Activated CD4-positive, alpha-beta T cell treated with anti-CD3 and anti-CD28 coated beads for 36 hours (primary cell): ENCODE data around the gene RABGAP1L. TPM values are rescaled to one million over a fixed set of nuclear protein-coding genes. Genes with fewer than 3 reads are reported as not detected.
A peak's percentile ranks its signal among the peaks of the same experiment; 100 is the strongest.
"Not testable (repeated sequence)": the region's sequence is repeated elsewhere in the genome, so short reads cannot be mapped to it uniquely, and the experiment has no call there.

Experiments used
- ATAC-seq: fragments of 200-7000 bp; cut with Tn5 transposase; one replicate; pipeline ENCODE4 v1.10.0; 2021; ENCODE audit warnings: mild to moderate bottlenecking, moderate library complexity
- CTCF ChIA-PET: fragments of 350-600 bp; sonication (Branson Sonifier 250); formaldehyde crosslinking; loops from one replicate; lab custom pipeline; 2021; ENCODE audit warnings: antibody characterized with exemption; lab: Charles Lee
- POLR2A ChIA-PET: fragments of 350-600 bp; sonication (Branson Sonifier 250); formaldehyde crosslinking; loops from one replicate; lab custom pipeline; 2021; ENCODE audit warnings: antibody characterized with exemption, inconsistent platforms; lab: Charles Lee
- DNase-seq: peaks from one replicate; pipeline ENCODE4 v3.0.0-alpha.2; 2020
- H3K27ac Mint-ChIP-seq: one replicate; pipeline ENCODE4 v1.8.0; 2021; ENCODE audit warnings: mixed read lengths
- H3K27me3 Mint-ChIP-seq: one replicate; pipeline ENCODE4 v1.8.0; 2021; ENCODE audit warnings: mixed read lengths
- H3K36me3 Mint-ChIP-seq: one replicate; pipeline ENCODE4 v1.8.0; 2021; ENCODE audit warnings: low read depth, mixed read lengths
- H3K4me1 Mint-ChIP-seq: one replicate; pipeline ENCODE4 v1.8.0; 2021; ENCODE audit warnings: mixed read lengths
- H3K4me3 Mint-ChIP-seq: one replicate; pipeline ENCODE4 v1.8.0; 2021; ENCODE audit warnings: mild to moderate bottlenecking, moderate library complexity, mixed read lengths
- H3K9me3 Mint-ChIP-seq: one replicate; pipeline ENCODE4 v1.8.0; 2021; ENCODE audit warnings: low read depth, mixed read lengths
- intact Hi-C, 2 experiments: fragments of 100-400 bp; cut with DNase I in 1 of 2; cut with micrococcal nuclease in 1 of 2; formaldehyde crosslinking; loops; one replicate each; pipeline versions ENCODE4 v1.14.2 to v1.15.1; 2022 to 2024; cut with DNase I, micrococcal nuclease
- total RNA-seq, 2 experiments: library from RNA; stranded (reverse); gene quantifications; one replicate each; pipeline ENCODE4 v1.2.3, GENCODE V29; 2021

RABGAP1L gene
- total RNA-seq, 2 experiments from 2014 or later, result 22.6 to 29.9 TPM

DNA sequence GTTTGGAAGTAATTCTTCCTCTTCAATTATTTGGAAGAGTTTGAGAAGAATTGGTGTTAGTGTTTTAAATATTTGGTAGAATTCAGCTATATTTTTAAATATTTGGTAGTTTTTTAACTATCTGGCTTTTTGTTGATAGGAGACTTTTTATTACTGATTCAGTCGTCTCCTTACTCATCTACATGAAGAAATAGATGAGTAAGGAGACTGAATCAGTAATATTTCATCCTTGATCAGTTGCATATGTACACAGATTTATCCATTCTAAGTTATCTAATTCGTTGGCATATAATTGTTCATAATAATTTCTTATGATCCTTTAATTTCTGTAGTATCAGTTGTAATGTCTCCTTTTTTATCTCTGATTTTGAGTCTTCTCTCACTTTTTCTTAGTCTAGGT lies 512.5 kb downstream of the RABGAP1L start:
- Mint-ChIP-seq H3K27me3 (no peaks in the 10 kb centered on the region), H3K27ac (no peak overlapping the region), H3K4me1 (no peaks in the 10 kb centered on the region), H3K36me3 (peaks cover 19% of the 10 kb centered on the region), H3K9me3 (peaks cover 16% of the 10 kb centered on the region), H3K4me3 (no peak overlapping the region)
- ATAC-seq (no peak), DNase-seq (no peak)
- ChIA-PET CTCF (interaction anchor here (0.6 kb wide), 1 partner anchor 483 kb away, joined by 3 read pairs; no protein-coding TSS in a partner anchor), POLR2A (no interaction called here)
- intact Hi-C loops, result no loop called here

GRCh38 chr1:174676856-174677255 lies 517.5 kb downstream of the RABGAP1L start:
- no peak for ATAC-seq
- intact Hi-C loops, result no loop called here
- Mint-ChIP-seq H3K36me3 (no peaks in the 10 kb centered on the region), H3K4me3 (no peak overlapping the region), H3K27ac (no peak overlapping the region), H3K9me3 (no peaks in the 10 kb centered on the region), H3K27me3 (no peaks in the 10 kb centered on the region), H3K4me1 (no peaks in the 10 kb centered on the region)
- POLR2A ChIA-PET, result no interaction called here
- DNase-seq, result no peak
- CTCF ChIA-PET, result no interaction called here

- H3K27me3 Mint-ChIP-seq, result no peaks in the 10 kb centered on the region
- CTCF ChIA-PET, result no interaction called here
- no peak for ATAC-seq
Observed at GRCh38 chr1:174678657-174679056, 519.3 kb downstream of the RABGAP1L start.

DNA sequence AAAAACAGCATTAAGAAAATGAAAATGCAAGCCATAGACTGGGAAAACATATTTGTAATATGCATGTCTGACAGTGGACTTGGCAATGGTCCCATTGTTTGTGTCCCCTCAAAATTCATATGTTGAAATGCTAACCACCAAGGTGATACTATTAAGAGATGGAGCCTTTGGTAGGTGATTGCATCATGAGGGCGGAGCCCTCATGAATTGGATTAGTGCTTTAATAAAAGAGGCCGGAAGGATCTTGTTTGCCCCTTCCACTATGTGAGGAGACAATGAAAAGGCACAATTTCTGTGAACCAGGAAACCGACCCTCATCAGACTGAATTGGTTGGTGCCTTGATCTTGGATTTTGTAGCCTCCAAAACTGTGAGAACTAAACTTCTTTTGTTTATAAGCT lies 520.8 kb downstream of the RABGAP1L start:
- Mint-ChIP-seq H3K4me3 (no peak overlapping the region), H3K9me3 (no peaks in the 10 kb centered on the region), H3K27me3 (no peaks in the 10 kb centered on the region), H3K4me1 (peaks cover 2% of the 10 kb centered on the region), H3K36me3 (peaks cover 5% of the 10 kb centered on the region), H3K27ac (no peak overlapping the region)
- DNase-seq (no peak), ATAC-seq (no peak)
- intact Hi-C loops, result no loop called here
- ChIA-PET POLR2A (no interaction called here), CTCF (no interaction called here)

More at GRCh38 chr1:174678657-174679056, 519.3 kb downstream of the RABGAP1L start:
- no peak for DNase-seq
- H3K27ac Mint-ChIP-seq, result no peak overlapping the region
- H3K36me3 Mint-ChIP-seq, result no peaks in the 10 kb centered on the region
- no peak overlapping the region for H3K4me3 Mint-ChIP-seq
- no peaks in the 10 kb centered on the region for H3K4me1 Mint-ChIP-seq
- H3K9me3 Mint-ChIP-seq, result no peaks in the 10 kb centered on the region
- POLR2A ChIA-PET, result no interaction called here
- intact Hi-C loops, result no loop called here

GRCh38 chr1:174682419-174683008 lies 523.2 kb downstream of the RABGAP1L start:
- CTCF ChIA-PET, result no interaction called here
- H3K27me3 Mint-ChIP-seq, result no peaks in the 10 kb centered on the region
- ATAC-seq, result no peak
- DNase-seq, result no peak
- no peaks in the 10 kb centered on the region for H3K9me3 Mint-ChIP-seq
- peaks cover 7% of the 10 kb centered on the region for H3K4me1 Mint-ChIP-seq
- intact Hi-C loops, result no loop called here
- peaks cover 9% of the 10 kb centered on the region for H3K36me3 Mint-ChIP-seq
- no peak overlapping the region for H3K4me3 Mint-ChIP-seq
- H3K27ac Mint-ChIP-seq, result no peak overlapping the region
- POLR2A ChIA-PET, result no interaction called here

DNA sequence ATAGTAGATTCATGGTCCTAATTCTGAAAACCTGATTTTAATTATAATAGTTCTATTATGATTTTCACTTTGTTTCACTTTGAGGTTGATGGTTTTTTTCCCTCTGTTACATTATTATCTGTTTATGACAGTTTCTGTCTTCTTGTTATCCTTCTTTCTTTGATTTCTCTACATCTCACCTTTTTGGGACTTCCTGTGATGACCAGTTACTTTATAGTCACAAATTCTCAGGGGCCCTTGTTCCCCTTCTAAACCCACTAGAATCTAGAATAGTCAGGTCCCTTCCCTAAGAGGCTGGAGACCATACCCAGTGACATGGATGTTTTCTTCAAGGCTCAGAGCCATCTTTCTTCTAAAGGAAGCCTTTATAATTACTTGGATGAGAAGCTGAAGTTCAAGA lies 526.9 kb downstream of the RABGAP1L start:
- peaks cover 7% of the 10 kb centered on the region for H3K4me1 Mint-ChIP-seq
- intact Hi-C loops, result no loop called here
- no peak overlapping the region for H3K27ac Mint-ChIP-seq
- peaks cover 9% of the 10 kb centered on the region for H3K36me3 Mint-ChIP-seq
- POLR2A ChIA-PET, result no interaction called here
- H3K9me3 Mint-ChIP-seq, result no peaks in the 10 kb centered on the region
- no peak overlapping the region for H3K4me3 Mint-ChIP-seq
- CTCF ChIA-PET, result no interaction called here
- peak; percentile 44 for ATAC-seq
- no peak for DNase-seq
- no peaks in the 10 kb centered on the region for H3K27me3 Mint-ChIP-seq

DNA sequence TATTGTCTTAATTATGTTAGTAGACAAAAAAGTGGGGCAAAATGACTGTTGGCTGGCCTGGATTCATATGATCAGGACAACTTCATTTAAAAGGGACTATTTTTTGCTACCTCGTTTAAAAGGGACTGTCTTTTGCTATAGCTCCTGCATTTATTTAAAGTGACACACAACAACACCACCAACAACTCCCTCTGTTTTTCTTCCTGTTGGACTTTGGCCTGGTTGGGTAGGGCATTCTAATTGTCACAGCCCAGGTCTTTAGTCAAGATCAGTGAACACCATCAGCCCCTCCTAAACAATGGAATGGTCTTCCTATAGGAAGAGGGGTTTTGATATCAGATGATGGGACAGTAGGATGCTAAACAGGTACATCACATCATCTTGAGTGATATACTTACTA lies 530.2 kb downstream of the RABGAP1L start:
- intact Hi-C loops, result no loop called here
- no peak for ATAC-seq
- peaks cover 5% of the 10 kb centered on the region for H3K4me1 Mint-ChIP-seq

GRCh38 chr1:174690266-174690665 lies 530.9 kb downstream of the RABGAP1L start:
- intact Hi-C loops, result no loop called here
- Mint-ChIP-seq H3K9me3 (peaks cover 2% of the 10 kb centered on the region), H3K4me3 (no peak overlapping the region), H3K36me3 (peaks cover 6% of the 10 kb centered on the region), H3K4me1 (peaks cover 5% of the 10 kb centered on the region), H3K27me3 (no peaks in the 10 kb centered on the region), H3K27ac (no peak overlapping the region)
- ChIA-PET POLR2A (no interaction called here), CTCF (no interaction called here)
- DNase-seq (no peak), ATAC-seq (no peak)

More for the DNA sequence above, 530.2 kb downstream of the RABGAP1L start:
- Mint-ChIP-seq H3K36me3 (peaks cover 4% of the 10 kb centered on the region), H3K4me3 (no peak overlapping the region), H3K9me3 (no peaks in the 10 kb centered on the region), H3K27me3 (no peaks in the 10 kb centered on the region), H3K27ac (no peak overlapping the region)
- ChIA-PET POLR2A (no interaction called here), CTCF (no interaction called here)
- DNase-seq, result no peak

DNA sequence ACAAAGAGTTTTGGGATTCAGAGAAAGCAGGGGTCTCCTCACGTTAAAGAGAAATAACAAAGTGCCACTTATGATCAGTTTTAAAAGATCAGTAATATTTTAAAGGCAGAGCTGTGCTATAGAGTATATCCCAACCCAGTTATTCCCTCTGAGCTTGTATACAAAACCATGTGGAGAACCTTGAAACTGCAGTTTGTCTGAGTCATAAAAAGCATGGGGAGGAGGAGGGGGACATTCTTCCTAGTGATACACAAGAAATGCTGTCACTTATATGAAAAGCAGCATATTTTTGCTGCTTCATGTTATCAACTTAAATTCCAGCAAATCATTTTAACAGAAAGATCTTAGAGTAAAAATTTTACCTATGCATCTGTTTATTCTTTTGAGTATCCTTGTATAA lies 533.0 kb downstream of the RABGAP1L start:
- H3K9me3 Mint-ChIP-seq, result peaks cover 2% of the 10 kb centered on the region
- H3K4me3 Mint-ChIP-seq, result no peak overlapping the region
- H3K4me1 Mint-ChIP-seq, result no peaks in the 10 kb centered on the region
- DNase-seq (no peak), ATAC-seq (no peak)
- ChIA-PET CTCF (no interaction called here), POLR2A (no interaction called here)
- H3K36me3 Mint-ChIP-seq, result peaks cover 2% of the 10 kb centered on the region
- H3K27ac Mint-ChIP-seq, result no peak overlapping the region
- no peaks in the 10 kb centered on the region for H3K27me3 Mint-ChIP-seq
- intact Hi-C loops, result no loop called here

GRCh38 chr1:174693085-174693484 lies 533.8 kb downstream of the RABGAP1L start:
- H3K27ac Mint-ChIP-seq, result no peak overlapping the region
- H3K27me3 Mint-ChIP-seq, result no peaks in the 10 kb centered on the region
- ATAC-seq, result no peak

GRCh38 chr1:174693539-174693938 lies 534.2 kb downstream of the RABGAP1L start:
- POLR2A ChIA-PET, H3K4me3 Mint-ChIP-seq, ATAC-seq, CTCF ChIA-PET, H3K9me3 Mint-ChIP-seq, H3K36me3 Mint-ChIP-seq, H3K4me1 Mint-ChIP-seq, H3K27me3 Mint-ChIP-seq, H3K27ac Mint-ChIP-seq, DNase-seq, intact Hi-C loops: not testable (repeated sequence)

More at GRCh38 chr1:174693085-174693484, 533.8 kb downstream of the RABGAP1L start:
- H3K36me3 Mint-ChIP-seq, result peaks cover 2% of the 10 kb centered on the region
- intact Hi-C loops, result no loop called here
- H3K4me1 Mint-ChIP-seq, result no peaks in the 10 kb centered on the region
- no peak overlapping the region for H3K4me3 Mint-ChIP-seq
- no peak for DNase-seq
- POLR2A ChIA-PET, result no interaction called here
- H3K9me3 Mint-ChIP-seq, result peaks cover 2% of the 10 kb centered on the region
- CTCF ChIA-PET, result no interaction called here

GRCh38 chr1:174696026-174696821 lies 536.9 kb downstream of the RABGAP1L start:
- Mint-ChIP-seq H3K27me3 (no peaks in the 10 kb centered on the region), H3K4me3 (no peak overlapping the region), H3K36me3 (peaks cover 6% of the 10 kb centered on the region), H3K9me3 (peaks cover 2% of the 10 kb centered on the region), H3K4me1 (no peaks in the 10 kb centered on the region), H3K27ac (no peak overlapping the region)
- intact Hi-C loops, result no loop called here
- DNase-seq (no peak), ATAC-seq (no peak)
- ChIA-PET CTCF (no interaction called here), POLR2A (no interaction called here)
